GM12874 (cell line): ENCODE measurements around the gene PHACTR3.

Experiments used
- TF ChIP-seq, protein P1 (sequence below): IDR thresholded peaks from 2 replicates; pipeline ENCODE4 v1.5.1; 2011; ENCODE audit warnings: low read depth, mild to moderate bottlenecking, control low read depth, low read length, moderate library complexity; ENCODE audit not compliant: insufficient read depth

The PHACTR3 gene

GRCh38 chr20:59618131-59618530, 13.8 kb downstream of the PHACTR3 start:
- TF ChIP-seq, protein P1, sequence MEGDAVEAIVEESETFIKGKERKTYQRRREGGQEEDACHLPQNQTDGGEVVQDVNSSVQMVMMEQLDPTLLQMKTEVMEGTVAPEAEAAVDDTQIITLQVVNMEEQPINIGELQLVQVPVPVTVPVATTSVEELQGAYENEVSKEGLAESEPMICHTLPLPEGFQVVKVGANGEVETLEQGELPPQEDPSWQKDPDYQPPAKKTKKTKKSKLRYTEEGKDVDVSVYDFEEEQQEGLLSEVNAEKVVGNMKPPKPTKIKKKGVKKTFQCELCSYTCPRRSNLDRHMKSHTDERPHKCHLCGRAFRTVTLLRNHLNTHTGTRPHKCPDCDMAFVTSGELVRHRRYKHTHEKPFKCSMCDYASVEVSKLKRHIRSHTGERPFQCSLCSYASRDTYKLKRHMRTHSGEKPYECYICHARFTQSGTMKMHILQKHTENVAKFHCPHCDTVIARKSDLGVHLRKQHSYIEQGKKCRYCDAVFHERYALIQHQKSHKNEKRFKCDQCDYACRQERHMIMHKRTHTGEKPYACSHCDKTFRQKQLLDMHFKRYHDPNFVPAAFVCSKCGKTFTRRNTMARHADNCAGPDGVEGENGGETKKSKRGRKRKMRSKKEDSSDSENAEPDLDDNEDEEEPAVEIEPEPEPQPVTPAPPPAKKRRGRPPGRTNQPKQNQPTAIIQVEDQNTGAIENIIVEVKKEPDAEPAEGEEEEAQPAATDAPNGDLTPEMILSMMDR = no peak

- TF ChIP-seq, protein P1 = no peak
Observed at GRCh38 chr20:59620860-59621505, 16.6 kb downstream of the PHACTR3 start.

DNA sequence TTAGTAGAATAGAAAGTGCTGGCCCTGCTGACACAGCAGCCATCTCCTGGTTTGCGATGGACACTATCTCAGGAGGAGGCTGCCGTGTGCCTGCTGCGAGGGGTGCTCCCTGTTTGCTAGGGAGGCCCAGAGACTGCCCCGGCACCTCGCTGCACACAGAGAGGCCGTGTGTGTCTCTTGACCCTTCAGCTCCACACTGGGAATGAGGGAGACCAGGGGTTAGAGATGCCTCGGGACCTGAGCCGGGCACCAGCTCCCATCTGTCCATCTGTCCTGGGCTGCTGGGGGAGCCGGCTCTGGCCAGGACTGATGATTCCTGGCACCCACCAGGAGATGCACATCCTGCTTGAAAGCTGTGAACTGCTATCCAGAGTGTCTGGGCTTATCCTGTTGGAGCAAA, 18.2 kb downstream of the PHACTR3 start:
- TF ChIP-seq, protein P1 = no peak

- TF ChIP-seq, protein P1 = no peak
Observed at GRCh38 chr20:59623133-59623532, 18.8 kb downstream of the PHACTR3 start.

DNA sequence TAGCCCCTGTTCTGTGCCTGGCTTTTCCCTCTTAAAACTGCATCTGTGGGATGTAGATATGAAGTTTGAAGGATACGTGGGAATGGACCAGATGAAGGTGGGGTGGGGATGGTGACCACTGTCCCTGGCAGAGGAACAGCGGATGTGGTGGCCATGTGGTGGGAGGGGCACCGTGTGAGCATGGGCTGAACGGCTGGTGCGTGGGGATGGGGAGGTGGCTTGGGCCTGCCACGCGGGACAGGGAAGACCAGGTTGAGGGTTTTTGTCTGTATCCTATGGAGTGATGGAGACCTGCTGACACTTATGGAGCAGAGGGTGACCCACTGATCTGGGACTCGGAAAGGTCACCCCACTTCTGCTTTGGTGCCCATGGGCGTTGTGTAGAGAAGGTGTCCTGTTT, 19.2 kb downstream of the PHACTR3 start:
- TF ChIP-seq, protein P1 = no peak

- TF ChIP-seq, protein P1 = no peak
Observed at GRCh38 chr20:59624401-59624800, 20.1 kb downstream of the PHACTR3 start.

GRCh38 chr20:59625214-59625922, 21.0 kb downstream of the PHACTR3 start:
- TF ChIP-seq, protein P1 = no peak
